Measurements from ENCODE around the gene NUDT21.

DNA sequence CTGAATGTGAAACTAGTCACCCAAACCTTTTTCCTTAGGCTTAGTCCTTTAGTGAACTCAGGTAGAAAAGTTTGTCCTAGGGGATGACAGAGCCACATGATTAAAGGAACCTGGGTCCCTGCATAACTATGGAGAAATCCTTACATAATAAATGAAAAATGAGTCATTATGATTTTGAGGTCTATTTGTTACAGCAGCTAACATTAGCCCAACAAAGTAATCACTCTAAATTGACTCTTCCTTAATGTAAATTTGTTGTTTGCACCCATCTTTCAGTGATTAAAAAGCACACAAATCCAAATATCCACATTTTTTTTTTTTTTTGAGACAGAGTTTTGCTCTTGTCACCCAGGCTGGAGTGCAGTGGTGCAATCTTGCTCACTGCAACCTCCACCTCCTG lies 32.3 kb upstream of the NUDT21 start:
- TF ChIP-seq YY1 (IDR thresholded peaks at IDR 0.05; ENCODE audit: insufficient read depth, insufficient read length) (no peak), SUZ12 (IDR thresholded peaks at IDR 0.05; ENCODE audit: extremely low read depth, insufficient read depth, insufficient read length) (no peak), ZNF274 (IDR thresholded peaks at IDR 0.05; ENCODE audit: low read depth, low read length) (no peak)
